ENCODE results near the gene ODAD4. TPM values are rescaled to one million over a fixed set of nuclear protein-coding genes. Genes with fewer than 3 reads are reported as not detected.

ODAD4 gene
- total and polyA plus RNA-seq, 3 donors from 2014 or later, result 22.3 to 53.7 (median 26.0) TPM

DNA sequence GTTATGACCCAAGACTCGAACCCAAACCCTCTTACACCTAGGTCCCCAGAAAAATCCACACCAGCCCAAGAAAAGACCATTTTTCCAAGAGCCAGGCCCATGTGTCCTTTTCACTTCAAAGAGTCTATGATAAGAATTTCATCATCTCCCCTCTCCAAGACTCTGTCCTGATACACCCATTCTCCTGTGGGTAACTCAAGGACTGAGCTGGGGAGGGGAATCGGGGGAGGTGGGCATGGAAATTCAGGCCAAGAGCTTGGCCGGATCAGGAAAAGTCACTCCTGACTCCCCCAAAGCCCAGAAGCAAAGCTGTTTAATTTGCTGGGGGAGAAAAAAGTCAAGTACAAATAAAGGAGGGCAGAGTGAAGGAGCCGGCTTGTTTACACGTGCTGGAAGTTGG is 15.4 kb upstream of the ODAD4 start:
- WGBS, 2 donors, result 77 to 81% methylated on average over 5 of the region's 5 CpGs
- Histone ChIP-seq H3K4me1 (peaks cover 17% of the 10 kb centered on the region), H3K27ac (no peak overlapping the region), H3K36me3 (ENCODE audit: low read depth, missing control alignments) (no peaks in the 10 kb centered on the region), H3K4me3 (no peak overlapping the region), H3K9me3 (no peaks in the 10 kb centered on the region), H3K27me3 (no peaks in the 10 kb centered on the region)
- intact Hi-C loops (cut with DNase I; ENCODE audit: low total_unique reads), result no loop called here
- TF ChIP-seq POLR2A (IDR thresholded peaks at IDR 0.05) (no peak), CTCF (IDR thresholded peaks at IDR 0.05) (no peak)
- DNase-seq, result no peak

GRCh38 chr17:41915566-41915965 is 14.9 kb upstream of the ODAD4 start:
- Histone ChIP-seq H3K27ac (no peak overlapping the region), H3K9me3 (no peaks in the 10 kb centered on the region), H3K4me1 (peaks cover 17% of the 10 kb centered on the region), H3K27me3 (no peaks in the 10 kb centered on the region), H3K36me3 (ENCODE audit: low read depth, missing control alignments) (no peaks in the 10 kb centered on the region), H3K4me3 (no peak overlapping the region)
- no peak for DNase-seq
- intact Hi-C loops (cut with DNase I; ENCODE audit: low total_unique reads), result no loop called here
- TF ChIP-seq CTCF (IDR thresholded peaks at IDR 0.05) (no peak), POLR2A (IDR thresholded peaks at IDR 0.05) (no peak)
- WGBS, 2 donors, result 81 to 86% methylated on average over 2 of the region's 2 CpGs

GRCh38 chr17:41917192-41917591 is 13.2 kb upstream of the ODAD4 start:
- no peaks in the 10 kb centered on the region for H3K27me3 ChIP-seq
- intact Hi-C loops (cut with DNase I; ENCODE audit: low total_unique reads), result no loop called here
- H3K9me3 ChIP-seq, result no peaks in the 10 kb centered on the region
- H3K27ac ChIP-seq, result peak overlapping the region in 1 of 2 donors; percentile 87
- H3K36me3 ChIP-seq (ENCODE audit: low read depth, missing control alignments), result no peaks in the 10 kb centered on the region
- TF ChIP-seq CTCF (IDR thresholded peaks at IDR 0.05), result no peak
- TF ChIP-seq POLR2A (IDR thresholded peaks at IDR 0.05), result no peak
- peaks cover 17% of the 10 kb centered on the region for H3K4me1 ChIP-seq
- no peak overlapping the region for H3K4me3 ChIP-seq
- 19 to 34% methylated on average over 4 of the region's 4 CpGs for WGBS, 2 donors
- DNase-seq, result peak; percentile 41

- H3K4me1 ChIP-seq, result peaks cover 17% of the 10 kb centered on the region
These were observed 12.6 kb upstream of the ODAD4 start for GRCh38 chr17:41917679-41918313.

More at GRCh38 chr17:41917679-41918313, 12.6 kb upstream of the ODAD4 start:
- intact Hi-C loops (cut with DNase I; ENCODE audit: low total_unique reads), result no loop called here
- Histone ChIP-seq H3K27ac (peak overlapping the region; percentile 71 to 87), H3K4me3 (peak overlapping the region; percentile 82 to 90), H3K27me3 (no peaks in the 10 kb centered on the region), H3K36me3 (ENCODE audit: low read depth, missing control alignments) (no peaks in the 10 kb centered on the region), H3K9me3 (no peaks in the 10 kb centered on the region)
- 3 to 7% methylated on average over 12 to 26 of the region's 26 CpGs for WGBS, 2 donors
- TF ChIP-seq POLR2A (IDR thresholded peaks at IDR 0.05) (no peak), CTCF (IDR thresholded peaks at IDR 0.05) (peak in 1 of 3 experiments; percentile 6)
- DNase-seq, result peak; percentile 57
